SK-N-SH (cell line): Measurements from ENCODE around the gene DCUN1D3. TPM values are rescaled to one million over a fixed set of nuclear protein-coding genes. Genes with fewer than 3 reads are reported as not detected.

Source experiments
- CTCF ChIA-PET: fragments of 300-600, 350-600 bp; formaldehyde crosslinking; extraction: SDS; loops from one replicate; lab custom pipeline; 2021; lab: Yijun Ruan, JAX
- POLR2A ChIA-PET: fragments of 350-600 bp; sonication (Branson Sonifier 250); formaldehyde crosslinking; extraction: SDS; loops from one replicate; lab custom pipeline; 2020; ENCODE audit warnings: antibody characterized with exemption, inconsistent platforms; lab: Yijun Ruan, JAX
- DNase-seq: peaks from one replicate; pipeline ENCODE4 v3.0.0; 2012
- H2AFZ ChIP-seq: fragments of 200-600 bp; sonication (generic); 2 replicates; pipeline ENCODE4 v1.8.1; 2016; ENCODE audit warnings: antibody characterized with exemption, mild to moderate bottlenecking, low read depth
- H3F3A ChIP-seq: fragments of 200-600 bp; sonication (generic); replicated peaks from 2 replicates; pipeline ENCODE3; 2016; ENCODE audit warnings: antibody characterized with exemption, mild to moderate bottlenecking; ENCODE audit not compliant: insufficient read depth
- H3K27ac ChIP-seq, 2 experiments: fragments of 200-500 bp in 1 of 2; fragments of 200-600 bp in 1 of 2; sonication (Bioruptor generic) in 1 of 2; sonication (generic), shearing (Covaris generic) in 1 of 2; 2 replicates each; pipeline versions ENCODE4 v1.5.1 to v1.6.1; 2014 to 2016; ENCODE audit warnings: low read depth in 2 of 2, inconsistent platforms in 1 of 2, low read length in 1 of 2, mild to moderate bottlenecking in 1 of 2, mixed read lengths in 1 of 2
- H3K27me3 ChIP-seq: fragments of 200-600 bp; sonication (generic), shearing (Covaris generic); 2 replicates; pipeline ENCODE4 v1.6.1; 2016; ENCODE audit warnings: mixed run types; ENCODE audit not compliant: insufficient read depth
- H3K36me3 ChIP-seq, 2 experiments: fragments of 200-500 bp in 1 of 2; fragments of 200-600 bp in 1 of 2; sonication (Bioruptor generic) in 1 of 2; sonication (generic) in 1 of 2; replicated peaks in 1 of 2; 2 replicates each; pipeline versions ENCODE3 to v1.5.1; 2014 to 2016; ENCODE audit warnings: low read length in 1 of 2, mild to moderate bottlenecking in 1 of 2; ENCODE audit not compliant: insufficient read depth in 2 of 2, control insufficient read depth in 1 of 2
- H3K4me1 ChIP-seq, 2 experiments: fragments of 200-500 bp in 1 of 2; fragments of 200-600 bp in 1 of 2; sonication (Bioruptor generic) in 1 of 2; sonication (generic), shearing (Covaris generic) in 1 of 2; 2 replicates each; pipeline versions ENCODE4 v1.5.1 to v1.6.1; 2014 to 2016; ENCODE audit warnings: low read depth in 1 of 2, low read length in 1 of 2, mixed run types in 1 of 2; ENCODE audit not compliant: insufficient read depth in 2 of 2, control insufficient read depth in 1 of 2
- H3K4me2 ChIP-seq: fragments of 200-600 bp; sonication (generic), shearing (Covaris generic); 2 replicates; pipeline ENCODE4 v1.6.1; 2017; ENCODE audit warnings: mixed run types
- H3K4me3 ChIP-seq, 2 experiments: fragments of 200-500 bp in 1 of 2; fragments of 200-600 bp in 1 of 2; sonication (Bioruptor generic) in 1 of 2; sonication (generic), shearing (Covaris generic) in 1 of 2; 2 replicates each; pipeline versions ENCODE4 v1.5.1 to v1.8.1; 2014 to 2016; ENCODE audit warnings: low read depth in 2 of 2, inconsistent platforms in 1 of 2, low read length in 1 of 2, mild to moderate bottlenecking in 1 of 2, mixed read lengths in 1 of 2, moderate library complexity in 1 of 2
- H3K79me2 ChIP-seq: fragments of 200-600 bp; sonication (generic); 2 replicates; pipeline ENCODE4 v1.8.1; 2017; ENCODE audit warnings: mild to moderate bottlenecking; ENCODE audit not compliant: insufficient read depth
- H3K9ac ChIP-seq: fragments of 200-600 bp; sonication (generic); 2 replicates; pipeline ENCODE4 v1.6.1; 2017; ENCODE audit warnings: mixed run types
- H3K9me2 ChIP-seq: fragments of 200-600 bp; sonication (generic); 2 replicates; pipeline ENCODE4 v1.6.1; 2017; ENCODE audit warnings: mixed run types
- H3K9me3 ChIP-seq: fragments of 200-600 bp; sonication (generic); 2 replicates; pipeline ENCODE4 v1.6.1; 2017; ENCODE audit warnings: mixed run types, mild to moderate bottlenecking, moderate library complexity
- H4K20me1 ChIP-seq: fragments of 200-600 bp; sonication (generic); 2 replicates; pipeline ENCODE4 v1.6.1; 2017; ENCODE audit warnings: mild to moderate bottlenecking, mixed run types; ENCODE audit not compliant: insufficient read depth
- CHD2 ChIP-seq: fragments of 150-350 bp; IDR thresholded peaks from 2 replicates; pipeline ENCODE4 v1.6.1; 2018; ENCODE audit warnings: low read length; ENCODE audit not compliant: partially characterized antibody
- EP300 ChIP-seq, 2 experiments: IDR thresholded peaks; 2 replicates each; pipeline versions ENCODE4 v1.4.0 to v1.6.1; 2012; ENCODE audit warnings: borderline replicate concordance in 1 of 2, low read depth in 1 of 2, low read length in 1 of 2
- FOSL2 ChIP-seq: IDR thresholded peaks from 2 replicates; pipeline ENCODE4 v1.4.0; 2012; ENCODE audit warnings: low read depth, mild to moderate bottlenecking, moderate library complexity, borderline replicate concordance
- FOXJ3 ChIP-seq: sonication (generic); formaldehyde crosslinking; IDR thresholded peaks from 2 replicates; pipeline ENCODE4 v1.5.1; 2020; ENCODE audit warnings: mild to moderate bottlenecking, missing genetic modification reagents
- FOXM1 ChIP-seq: IDR thresholded peaks from 2 replicates; pipeline ENCODE4 v1.4.0; 2012; ENCODE audit warnings: low read depth, mild to moderate bottlenecking
- GATA2 ChIP-seq: sonication (generic); formaldehyde crosslinking; IDR thresholded peaks from 2 replicates; pipeline ENCODE4 v1.5.0; 2020; ENCODE audit warnings: mild to moderate bottlenecking, missing genetic modification reagents
- JUND ChIP-seq: IDR thresholded peaks from 2 replicates; pipeline ENCODE4 v1.4.0; 2012
- NFIC ChIP-seq: IDR thresholded peaks from 2 replicates; pipeline ENCODE4 v1.4.0; 2012; ENCODE audit warnings: borderline replicate concordance
- NRF1 ChIP-seq: IDR thresholded peaks from 2 replicates; pipeline ENCODE4 v1.6.1; 2012; ENCODE audit warnings: low read depth, mild to moderate bottlenecking, low read length
- RCOR1 ChIP-seq: fragments of 150-350 bp; IDR thresholded peaks from 2 replicates; pipeline ENCODE4 v1.6.1; 2017; ENCODE audit warnings: antibody characterized with exemption, low read length
- RXRA ChIP-seq: IDR thresholded peaks from 2 replicates; pipeline ENCODE4 v1.4.0; 2012; ENCODE audit warnings: low read depth, mild to moderate bottlenecking, borderline replicate concordance
- TAF1 ChIP-seq: IDR thresholded peaks from 2 replicates; pipeline ENCODE4 v1.6.1; 2012; ENCODE audit warnings: low read depth, mild to moderate bottlenecking, low read length, moderate library complexity, borderline replicate concordance
- WGBS: methylation state at CpG from one replicate; pipeline ENCODE4 v1.1.6; 2017; ENCODE audit warnings: low lambda C conversion rate; 5-methylcytosine and 5-hydroxymethylcytosine counted together
- polyA plus RNA-seq, 3 experiments: library from polyadenylated mRNA; depleted of rRNA; stranded (reverse); fragments of >200 nt; gene quantifications; 2 replicates each; pipeline ENCODE4 v1.2.3, GENCODE V29; 2012
- TF ChIP-seq, protein P1 (sequence below): IDR thresholded peaks from 2 replicates; pipeline ENCODE4 v1.6.1; 2012; ENCODE audit warnings: mild to moderate bottlenecking, low read depth, low read length, moderate library complexity
- TF ChIP-seq, protein P2 (sequence below): IDR thresholded peaks from 2 replicates; pipeline ENCODE4 v1.4.0; 2012; ENCODE audit warnings: low read depth, borderline replicate concordance
- TF ChIP-seq, protein P3 (sequence below): IDR thresholded peaks from 2 replicates; pipeline ENCODE4 v1.4.0; 2012; ENCODE audit warnings: low read depth, borderline replicate concordance
- TF ChIP-seq, protein P4 (sequence below): fragments of 150-350 bp; IDR thresholded peaks from 2 replicates; pipeline ENCODE4 v1.6.1; 2016; ENCODE audit warnings: mild to moderate bottlenecking, low read depth, low read length
- TF ChIP-seq, protein P5 (sequence below): fragments of 150-350 bp; IDR thresholded peaks from 2 replicates; pipeline ENCODE4 v1.6.1; 2017; ENCODE audit warnings: antibody characterized with exemption, low read length, low read depth, borderline replicate concordance

DCUN1D3 gene
- polyA plus RNA-seq, 1 of the 3 experiments (the other 2 are of a cell fraction): 4.7 TPM

DNA sequence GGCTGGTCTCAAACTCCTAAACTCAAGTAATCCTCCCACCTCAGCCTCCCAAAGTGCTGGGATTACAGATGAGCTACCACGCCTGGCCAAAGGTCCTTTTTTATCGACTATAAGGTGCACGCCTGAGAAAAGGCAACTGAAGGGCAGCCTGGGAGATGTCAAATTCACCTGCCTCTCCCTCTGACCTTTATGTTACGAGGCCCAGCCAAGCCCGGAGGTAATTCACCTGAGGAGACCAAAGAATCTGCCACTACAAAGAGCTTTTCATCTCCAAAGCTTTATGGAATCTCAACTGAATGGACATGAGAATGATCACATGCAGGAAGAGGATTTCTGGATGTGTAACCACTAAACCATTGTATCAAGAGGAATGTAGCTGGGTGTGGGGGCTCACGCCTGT, 37.6 kb upstream of the DCUN1D3 start:
- Histone ChIP-seq H3K9ac (no peak overlapping the region), H3K36me3 (no peaks in the 10 kb centered on the region), H3K9me3 (no peaks in the 10 kb centered on the region), H3K4me2 (no peak overlapping the region), H3F3A (no peaks in the 10 kb centered on the region), H3K9me2 (no peaks in the 10 kb centered on the region), H3K4me1 (no peaks in the 10 kb centered on the region; a peak in 1 of 4 replicates), H3K4me3 (no peak overlapping the region), H2AFZ (no peak overlapping the region), H4K20me1 (no peaks in the 10 kb centered on the region), H3K27ac (no peak overlapping the region), H3K79me2 (no peaks in the 10 kb centered on the region), H3K27me3 (no peaks in the 10 kb centered on the region)
- TF ChIP-seq NRF1: no peak
- no peak for DNase-seq
- CTCF ChIA-PET: interaction anchor here (1.6 kb wide), 1 partner anchor 10 kb away, joined by 4 read pairs; no protein-coding TSS in a partner anchor
- POLR2A ChIA-PET: no interaction called here
- WGBS: 76% methylated on average over 5 of the region's 6 CpGs

DNA sequence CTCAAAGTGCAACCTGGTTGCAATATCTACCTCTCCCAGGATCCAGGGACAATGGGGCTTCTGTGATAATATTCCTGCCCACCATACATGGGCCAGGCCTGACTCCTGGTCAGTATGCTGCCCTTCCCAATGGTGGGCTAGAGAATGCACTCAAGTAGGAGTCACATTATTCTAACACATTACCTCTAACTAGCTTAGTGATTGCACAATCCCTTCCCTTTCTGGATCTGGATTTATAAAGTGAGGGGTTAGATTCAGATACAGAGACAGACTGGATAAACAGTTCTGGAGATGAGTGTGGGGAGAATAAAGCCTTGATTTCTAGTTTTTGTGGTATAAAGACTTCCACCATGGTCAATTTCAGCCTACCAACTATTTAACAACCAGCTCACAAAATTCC, 33.4 kb upstream of the DCUN1D3 start:
- no peaks in the 10 kb centered on the region for H3F3A ChIP-seq
- no peak overlapping the region for H3K4me3 ChIP-seq
- no peaks in the 10 kb centered on the region for H3K27me3 ChIP-seq
- no peaks in the 10 kb centered on the region for H3K9me3 ChIP-seq
- no peak overlapping the region for H3K4me2 ChIP-seq
- POLR2A ChIA-PET: no interaction called here
- no peaks in the 10 kb centered on the region for H3K36me3 ChIP-seq
- no peaks in the 10 kb centered on the region; a peak in 1 of 4 replicates for H3K4me1 ChIP-seq
- no peak overlapping the region for H3K9ac ChIP-seq
- H2AFZ ChIP-seq: no peak overlapping the region
- no peak for DNase-seq
- H4K20me1 ChIP-seq: no peaks in the 10 kb centered on the region
- no peaks in the 10 kb centered on the region for H3K9me2 ChIP-seq
- H3K27ac ChIP-seq: no peak overlapping the region
- TF ChIP-seq CHD2: no peak
- TF ChIP-seq GATA2 (CRISPR knock-in tag): no peak
- no peak for TF ChIP-seq TAF1
- TF ChIP-seq, protein P1, sequence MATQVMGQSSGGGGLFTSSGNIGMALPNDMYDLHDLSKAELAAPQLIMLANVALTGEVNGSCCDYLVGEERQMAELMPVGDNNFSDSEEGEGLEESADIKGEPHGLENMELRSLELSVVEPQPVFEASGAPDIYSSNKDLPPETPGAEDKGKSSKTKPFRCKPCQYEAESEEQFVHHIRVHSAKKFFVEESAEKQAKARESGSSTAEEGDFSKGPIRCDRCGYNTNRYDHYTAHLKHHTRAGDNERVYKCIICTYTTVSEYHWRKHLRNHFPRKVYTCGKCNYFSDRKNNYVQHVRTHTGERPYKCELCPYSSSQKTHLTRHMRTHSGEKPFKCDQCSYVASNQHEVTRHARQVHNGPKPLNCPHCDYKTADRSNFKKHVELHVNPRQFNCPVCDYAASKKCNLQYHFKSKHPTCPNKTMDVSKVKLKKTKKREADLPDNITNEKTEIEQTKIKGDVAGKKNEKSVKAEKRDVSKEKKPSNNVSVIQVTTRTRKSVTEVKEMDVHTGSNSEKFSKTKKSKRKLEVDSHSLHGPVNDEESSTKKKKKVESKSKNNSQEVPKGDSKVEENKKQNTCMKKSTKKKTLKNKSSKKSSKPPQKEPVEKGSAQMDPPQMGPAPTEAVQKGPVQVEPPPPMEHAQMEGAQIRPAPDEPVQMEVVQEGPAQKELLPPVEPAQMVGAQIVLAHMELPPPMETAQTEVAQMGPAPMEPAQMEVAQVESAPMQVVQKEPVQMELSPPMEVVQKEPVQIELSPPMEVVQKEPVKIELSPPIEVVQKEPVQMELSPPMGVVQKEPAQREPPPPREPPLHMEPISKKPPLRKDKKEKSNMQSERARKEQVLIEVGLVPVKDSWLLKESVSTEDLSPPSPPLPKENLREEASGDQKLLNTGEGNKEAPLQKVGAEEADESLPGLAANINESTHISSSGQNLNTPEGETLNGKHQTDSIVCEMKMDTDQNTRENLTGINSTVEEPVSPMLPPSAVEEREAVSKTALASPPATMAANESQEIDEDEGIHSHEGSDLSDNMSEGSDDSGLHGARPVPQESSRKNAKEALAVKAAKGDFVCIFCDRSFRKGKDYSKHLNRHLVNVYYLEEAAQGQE: no peak
- TF ChIP-seq, protein P2, sequence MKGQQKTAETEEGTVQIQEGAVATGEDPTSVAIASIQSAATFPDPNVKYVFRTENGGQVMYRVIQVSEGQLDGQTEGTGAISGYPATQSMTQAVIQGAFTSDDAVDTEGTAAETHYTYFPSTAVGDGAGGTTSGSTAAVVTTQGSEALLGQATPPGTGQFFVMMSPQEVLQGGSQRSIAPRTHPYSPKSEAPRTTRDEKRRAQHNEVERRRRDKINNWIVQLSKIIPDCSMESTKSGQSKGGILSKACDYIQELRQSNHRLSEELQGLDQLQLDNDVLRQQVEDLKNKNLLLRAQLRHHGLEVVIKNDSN: no peak
- TF ChIP-seq, protein P3, sequence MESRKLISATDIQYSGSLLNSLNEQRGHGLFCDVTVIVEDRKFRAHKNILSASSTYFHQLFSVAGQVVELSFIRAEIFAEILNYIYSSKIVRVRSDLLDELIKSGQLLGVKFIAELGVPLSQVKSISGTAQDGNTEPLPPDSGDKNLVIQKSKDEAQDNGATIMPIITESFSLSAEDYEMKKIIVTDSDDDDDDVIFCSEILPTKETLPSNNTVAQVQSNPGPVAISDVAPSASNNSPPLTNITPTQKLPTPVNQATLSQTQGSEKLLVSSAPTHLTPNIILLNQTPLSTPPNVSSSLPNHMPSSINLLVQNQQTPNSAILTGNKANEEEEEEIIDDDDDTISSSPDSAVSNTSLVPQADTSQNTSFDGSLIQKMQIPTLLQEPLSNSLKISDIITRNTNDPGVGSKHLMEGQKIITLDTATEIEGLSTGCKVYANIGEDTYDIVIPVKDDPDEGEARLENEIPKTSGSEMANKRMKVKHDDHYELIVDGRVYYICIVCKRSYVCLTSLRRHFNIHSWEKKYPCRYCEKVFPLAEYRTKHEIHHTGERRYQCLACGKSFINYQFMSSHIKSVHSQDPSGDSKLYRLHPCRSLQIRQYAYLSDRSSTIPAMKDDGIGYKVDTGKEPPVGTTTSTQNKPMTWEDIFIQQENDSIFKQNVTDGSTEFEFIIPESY: no peak
- no peak for TF ChIP-seq EP300 (IDR thresholded peaks at IDR 0.05; ENCODE audit: borderline replicate concordance in 1 of 2, low read depth in 1 of 2, low read length in 1 of 2)
- TF ChIP-seq, protein P4, sequence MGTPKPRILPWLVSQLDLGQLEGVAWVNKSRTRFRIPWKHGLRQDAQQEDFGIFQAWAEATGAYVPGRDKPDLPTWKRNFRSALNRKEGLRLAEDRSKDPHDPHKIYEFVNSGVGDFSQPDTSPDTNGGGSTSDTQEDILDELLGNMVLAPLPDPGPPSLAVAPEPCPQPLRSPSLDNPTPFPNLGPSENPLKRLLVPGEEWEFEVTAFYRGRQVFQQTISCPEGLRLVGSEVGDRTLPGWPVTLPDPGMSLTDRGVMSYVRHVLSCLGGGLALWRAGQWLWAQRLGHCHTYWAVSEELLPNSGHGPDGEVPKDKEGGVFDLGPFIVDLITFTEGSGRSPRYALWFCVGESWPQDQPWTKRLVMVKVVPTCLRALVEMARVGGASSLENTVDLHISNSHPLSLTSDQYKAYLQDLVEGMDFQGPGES: no peak
- no peak for TF ChIP-seq FOXM1
- no peak for TF ChIP-seq RXRA
- TF ChIP-seq RCOR1: no peak
- no peak for TF ChIP-seq NFIC
- TF ChIP-seq, protein P5, sequence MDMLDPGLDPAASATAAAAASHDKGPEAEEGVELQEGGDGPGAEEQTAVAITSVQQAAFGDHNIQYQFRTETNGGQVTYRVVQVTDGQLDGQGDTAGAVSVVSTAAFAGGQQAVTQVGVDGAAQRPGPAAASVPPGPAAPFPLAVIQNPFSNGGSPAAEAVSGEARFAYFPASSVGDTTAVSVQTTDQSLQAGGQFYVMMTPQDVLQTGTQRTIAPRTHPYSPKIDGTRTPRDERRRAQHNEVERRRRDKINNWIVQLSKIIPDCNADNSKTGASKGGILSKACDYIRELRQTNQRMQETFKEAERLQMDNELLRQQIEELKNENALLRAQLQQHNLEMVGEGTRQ: no peak
- TF ChIP-seq JUND: no peak
- TF ChIP-seq FOSL2: no peak
- no peak for TF ChIP-seq FOXJ3 (CRISPR knock-in tag)
- no peaks in the 10 kb centered on the region for H3K79me2 ChIP-seq
- CTCF ChIA-PET: no interaction called here
